Activated effector memory CD4-positive, alpha-beta T cell treated with Interleukin-2 at 50 U/mL for 16 hours (primary cell): ENCODE results near the gene GARIN5A.
A peak's percentile ranks its signal among the peaks of the same experiment; 100 is the strongest.

Source experiments
- DNase-seq: peaks from one replicate; pipeline ENCODE4 v3.0.0-alpha.2; 2020

The GARIN5A gene

DNA sequence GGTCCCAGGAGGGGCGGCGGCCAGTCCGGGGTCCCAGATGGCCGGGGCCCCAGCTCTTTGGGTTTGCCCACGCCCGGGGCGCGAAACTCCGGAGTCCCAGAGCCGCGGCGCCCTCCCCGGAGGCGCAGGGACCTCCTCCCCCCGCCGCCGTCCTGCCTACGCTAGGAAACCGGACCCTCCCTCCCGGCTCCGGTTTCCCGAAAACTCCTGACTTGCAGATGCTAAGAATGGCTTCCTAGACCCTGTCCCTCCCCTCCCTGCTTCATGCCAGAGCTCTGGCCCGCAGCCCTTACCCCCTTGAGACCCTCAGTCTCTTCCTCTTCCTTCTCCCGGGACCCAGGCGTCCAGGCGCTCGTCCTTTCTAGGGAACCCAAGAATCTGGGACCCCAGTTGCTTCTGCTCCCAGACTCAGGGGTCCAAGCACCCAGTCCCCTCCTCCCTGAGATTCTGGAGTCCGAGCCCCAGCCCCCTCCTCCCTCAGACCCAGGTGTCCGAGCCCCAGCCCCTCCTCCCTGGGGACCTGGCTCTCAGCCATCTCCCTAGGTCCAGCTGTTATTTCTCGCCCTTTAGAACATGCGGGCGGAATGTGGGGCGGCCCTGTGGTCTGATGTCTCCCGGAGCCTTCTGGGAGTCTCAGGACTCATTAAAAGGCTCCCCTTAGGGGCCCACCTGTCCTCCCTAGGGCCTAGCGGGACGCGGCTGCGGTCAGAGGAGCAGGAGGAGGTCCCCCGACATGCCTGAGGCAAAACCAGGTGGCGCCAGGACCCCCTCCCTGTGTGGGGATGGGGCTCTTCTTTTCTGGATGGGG is 44.2 kb downstream of the GARIN5A start, which contains the start of gene MYBPC2:
Gene MYBPC2 (plus strand): TSS at position 672 of the 808 bp plus-strand sequence. CDS start 62 bp downstream, at position 734.
- DNase-seq, result no peak

DNA sequence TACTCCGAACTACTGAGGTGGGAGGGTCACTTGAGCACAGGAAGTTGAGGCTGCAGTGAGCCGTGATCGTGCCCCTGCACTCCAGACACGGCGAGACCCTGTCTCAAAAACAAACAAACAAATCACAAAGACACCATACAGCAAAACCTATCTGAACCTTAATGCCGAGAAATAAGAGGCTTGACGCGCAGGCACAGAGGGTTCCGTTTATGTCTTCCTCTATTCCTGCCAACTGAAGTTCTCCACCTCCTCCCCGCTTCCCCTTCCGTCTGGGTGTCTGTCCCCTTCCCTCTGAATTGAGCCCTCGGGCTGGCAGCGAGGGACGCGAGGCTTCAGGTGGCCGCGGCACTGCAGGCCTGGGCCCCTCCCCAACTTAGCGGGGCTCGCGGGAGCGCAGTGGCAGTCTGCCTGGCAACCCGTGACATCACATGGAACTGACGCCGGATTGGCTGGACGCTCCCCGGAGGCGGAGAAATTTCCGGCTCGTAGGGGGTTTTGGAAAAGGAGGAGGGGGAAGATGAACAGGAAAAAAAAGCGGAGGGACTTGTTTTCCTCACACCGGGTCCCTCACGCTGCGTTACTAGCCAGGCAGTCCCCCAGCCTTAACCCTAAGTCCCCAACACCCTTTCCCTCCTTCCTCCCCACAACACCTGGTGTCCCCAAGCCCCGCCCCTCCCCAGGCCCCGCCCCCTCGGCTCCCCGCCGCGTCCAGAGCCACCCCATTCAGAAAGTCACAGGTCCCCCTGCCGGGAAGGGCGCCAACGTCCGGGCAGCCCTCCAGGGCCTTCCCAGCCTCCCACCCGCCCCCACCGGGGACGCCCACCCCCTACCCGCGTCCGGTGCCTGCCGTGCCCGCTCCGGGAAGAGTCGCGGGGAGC is 45.1 kb downstream of the GARIN5A start:
- DNase-seq, result peak; percentile 80

DNA sequence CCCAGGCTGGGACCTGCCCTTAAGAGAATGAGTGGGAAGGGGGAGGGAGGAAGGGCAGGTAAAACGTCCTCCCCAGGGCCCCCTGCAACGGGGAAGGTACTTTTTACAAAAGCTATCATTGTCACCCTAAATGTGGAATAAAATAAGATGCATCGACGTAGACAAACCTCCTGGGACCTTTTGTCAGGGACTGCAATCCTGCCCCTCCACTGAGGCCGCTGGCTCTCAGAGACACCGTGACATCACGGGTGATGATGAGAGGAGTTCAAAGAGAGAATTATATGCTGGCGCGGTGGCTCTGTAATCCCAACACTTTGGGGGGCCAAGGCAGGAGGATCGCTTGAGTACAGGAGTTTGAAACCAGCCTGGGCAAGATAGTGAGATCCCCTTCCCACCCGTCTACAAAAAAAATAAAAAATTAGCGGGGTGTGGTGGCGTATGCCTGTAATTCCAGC is 45.7 kb downstream of the GARIN5A start:
- DNase-seq, result no peak

DNA sequence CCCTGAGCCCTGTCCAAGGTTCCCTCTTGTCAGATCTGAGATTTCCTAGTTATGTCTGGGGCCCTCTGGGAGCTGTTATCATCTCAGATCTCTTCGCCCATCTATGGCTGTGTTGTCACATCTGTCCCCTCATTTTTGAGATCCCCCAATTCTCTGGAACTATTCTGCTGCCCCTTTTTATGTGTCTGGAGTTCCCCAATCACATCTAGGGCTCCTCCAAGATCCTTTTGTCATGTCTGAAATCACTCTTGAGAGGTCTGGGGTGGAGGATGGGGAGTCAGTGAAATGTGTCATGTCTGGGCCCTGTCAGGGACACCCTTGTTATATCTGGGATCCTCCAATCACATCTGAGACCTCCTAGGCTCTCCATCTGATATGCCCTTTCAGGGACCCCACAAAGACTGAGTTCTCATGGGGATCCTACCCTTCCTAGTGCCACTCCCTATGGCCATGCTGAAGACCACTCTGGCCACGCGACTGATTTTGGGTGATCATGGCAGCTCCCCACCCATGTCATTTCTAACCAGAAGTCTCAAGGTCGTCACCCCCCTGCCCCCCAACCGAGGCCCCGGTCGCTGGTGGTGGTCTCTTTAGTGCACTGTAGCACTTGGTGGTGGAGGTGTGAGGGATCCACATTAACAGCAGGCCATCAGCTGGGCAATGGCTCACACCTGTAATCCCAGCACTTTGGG is 47.7 kb downstream of the GARIN5A start:
- no peak for DNase-seq

DNA sequence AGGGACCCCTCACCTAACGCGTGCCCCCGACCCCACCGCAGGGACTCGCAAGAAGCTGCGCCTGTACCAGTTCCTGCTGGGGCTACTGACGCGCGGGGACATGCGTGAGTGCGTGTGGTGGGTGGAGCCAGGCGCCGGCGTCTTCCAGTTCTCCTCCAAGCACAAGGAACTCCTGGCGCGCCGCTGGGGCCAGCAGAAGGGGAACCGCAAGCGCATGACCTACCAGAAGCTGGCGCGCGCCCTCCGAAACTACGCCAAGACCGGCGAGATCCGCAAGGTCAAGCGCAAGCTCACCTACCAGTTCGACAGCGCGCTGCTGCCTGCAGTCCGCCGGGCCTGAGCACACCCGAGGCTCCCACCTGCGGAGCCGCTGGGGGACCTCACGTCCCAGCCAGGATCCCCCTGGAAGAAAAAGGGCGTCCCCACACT is 48.6 kb downstream of the GARIN5A start:
- DNase-seq, result peak; percentile 13

DNA sequence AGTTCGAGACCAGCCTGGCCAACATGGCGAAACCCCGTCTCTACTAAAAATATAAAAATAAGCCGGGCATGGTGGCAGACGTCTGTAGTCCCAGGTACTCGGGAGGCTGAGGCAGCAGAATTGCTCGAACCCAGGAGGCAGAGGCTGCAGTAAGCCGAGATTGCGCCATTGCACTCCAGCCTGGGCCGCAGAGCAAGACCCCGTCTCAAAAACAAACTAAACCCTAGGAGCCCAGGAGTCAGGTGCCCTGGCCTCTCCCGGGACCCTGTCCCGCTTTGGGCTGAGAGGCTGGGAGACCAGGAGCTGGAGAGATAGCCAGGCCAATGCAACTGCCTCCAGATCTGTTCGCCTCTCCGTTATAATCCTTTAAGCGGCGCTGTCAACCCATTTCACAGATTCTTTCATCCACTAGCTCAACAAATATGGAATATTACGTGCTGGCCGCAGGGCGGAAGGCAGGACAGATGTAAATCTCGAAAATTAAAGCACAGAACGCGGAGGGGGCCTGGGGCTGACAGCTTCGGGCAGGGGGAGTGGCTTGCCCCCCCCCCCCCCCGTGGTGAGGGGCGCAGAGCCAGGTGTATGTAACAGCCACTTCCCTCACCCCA is 49.2 kb downstream of the GARIN5A start:
- no peak for DNase-seq

DNA sequence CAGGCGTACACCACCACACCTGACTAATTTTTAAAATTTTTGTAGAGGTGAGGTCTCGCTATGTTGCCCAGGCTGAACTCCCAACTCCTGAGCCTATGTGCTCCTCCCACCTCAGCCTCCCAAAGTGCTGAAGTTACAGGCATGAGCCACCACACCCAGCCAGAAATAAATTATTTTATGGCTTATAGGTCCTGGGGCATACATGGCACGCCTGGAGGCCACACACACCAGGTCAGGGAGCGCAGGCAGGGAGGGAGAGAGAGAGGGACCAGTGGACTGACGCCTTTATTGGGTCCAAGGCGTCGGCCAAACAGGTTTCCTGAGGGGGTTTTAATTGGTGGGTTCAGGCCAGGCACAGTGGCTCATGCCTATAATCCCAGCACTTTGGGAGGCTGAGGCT is 51.1 kb downstream of the GARIN5A start:
- DNase-seq, result no peak

DNA sequence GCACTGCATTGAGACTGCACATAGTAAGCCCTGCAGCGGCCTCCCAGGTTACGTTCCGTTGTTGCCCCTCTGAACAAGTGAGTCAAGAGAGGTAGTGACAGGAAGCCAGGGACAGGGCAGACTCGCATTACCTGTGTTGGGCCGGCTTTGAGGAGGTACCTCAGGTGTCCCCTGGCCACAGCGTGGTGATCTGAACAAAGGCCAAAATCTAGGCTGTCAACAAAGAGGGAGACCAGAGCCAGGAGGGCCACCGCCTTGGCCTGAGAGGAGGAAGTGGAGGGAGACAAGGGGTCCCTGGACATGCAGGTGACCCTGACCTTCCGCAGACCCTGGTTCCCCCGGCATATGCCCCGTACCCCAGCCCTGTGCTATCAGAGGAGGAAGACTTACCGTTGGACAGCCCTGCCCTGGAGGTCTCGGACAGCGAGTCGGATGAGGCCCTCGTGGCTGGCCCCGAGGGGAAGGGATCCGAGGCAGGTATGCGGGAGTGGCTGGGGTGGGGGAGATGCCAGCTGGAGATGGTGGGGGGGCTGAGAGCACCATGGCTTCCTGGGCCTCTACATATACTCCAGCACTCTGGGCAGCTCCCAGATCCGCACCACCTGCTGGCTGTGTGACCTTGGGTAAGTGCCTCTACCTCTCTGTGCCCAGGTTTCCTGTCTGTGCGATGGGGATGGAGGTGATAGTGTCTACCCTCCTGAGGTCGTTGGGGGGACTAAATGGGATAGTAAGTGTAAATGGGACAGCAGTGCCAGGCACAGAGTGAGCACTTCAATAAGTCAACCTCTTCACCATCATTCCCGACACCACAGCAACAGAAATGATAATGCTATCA is 53.2 kb downstream of the GARIN5A start:
- DNase-seq, result no peak

DNA sequence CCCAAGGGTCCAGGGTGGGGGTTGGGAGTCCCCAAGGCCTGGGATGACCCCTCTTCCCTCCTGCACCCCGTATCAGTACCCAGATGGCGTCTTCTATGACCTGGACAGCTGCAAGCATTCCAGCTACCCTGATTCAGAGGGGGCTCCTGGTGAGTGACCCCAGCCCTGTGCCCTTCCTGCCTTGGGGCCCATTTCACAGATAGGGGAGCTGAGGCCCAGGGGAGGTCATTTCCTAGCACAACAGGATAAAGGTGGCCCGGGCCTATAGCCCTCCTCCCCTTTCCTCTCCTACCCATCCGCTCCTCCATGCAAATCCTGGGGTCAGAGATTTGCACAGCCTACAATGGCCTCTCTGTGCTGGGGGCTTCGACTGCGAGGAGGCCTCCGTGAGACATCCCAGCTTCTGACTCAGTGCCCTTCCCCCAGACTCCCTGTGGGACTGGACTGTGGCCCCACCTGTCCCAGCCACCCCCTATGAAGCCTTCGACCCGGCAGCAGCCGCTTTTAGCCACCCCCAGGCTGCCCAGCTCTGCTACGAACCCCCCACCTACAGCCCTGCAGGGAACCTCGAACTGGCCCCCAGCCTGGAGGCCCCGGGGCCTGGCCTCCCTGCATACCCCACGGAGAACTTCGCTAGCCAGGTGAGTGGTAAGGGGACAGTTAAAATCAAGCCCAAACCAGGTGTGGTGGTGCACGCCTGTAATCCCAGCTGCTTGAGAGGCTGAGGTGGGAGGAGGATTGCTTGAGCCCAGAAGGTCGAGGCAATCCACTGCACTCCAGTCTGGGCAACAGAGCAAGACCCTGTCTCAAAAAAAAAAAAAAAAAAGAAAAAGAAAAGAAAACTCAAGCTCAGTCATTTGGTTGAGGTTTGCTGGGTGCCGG is 54.0 kb downstream of the GARIN5A start:
- DNase-seq, result no peak

DNA sequence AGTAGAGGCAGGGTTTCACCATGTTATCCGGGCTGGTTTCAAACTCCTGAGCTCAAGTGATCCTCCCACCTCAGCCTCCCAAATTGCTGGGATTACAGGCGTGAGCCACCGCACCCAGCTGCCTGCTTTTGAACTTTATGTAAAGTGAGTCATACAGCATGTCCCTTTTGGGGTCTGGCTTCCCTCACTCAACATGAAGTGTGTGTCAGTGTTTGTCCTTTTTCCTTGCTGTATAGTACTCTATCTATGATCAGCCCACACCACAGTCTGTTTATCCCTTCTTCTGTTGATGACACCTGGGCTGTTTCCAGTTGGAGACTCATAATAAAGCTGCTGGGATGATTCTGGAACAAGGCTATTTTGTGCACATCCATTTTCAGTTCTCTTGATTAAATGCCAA is 55.8 kb downstream of the GARIN5A start:
- no peak for DNase-seq

DNA sequence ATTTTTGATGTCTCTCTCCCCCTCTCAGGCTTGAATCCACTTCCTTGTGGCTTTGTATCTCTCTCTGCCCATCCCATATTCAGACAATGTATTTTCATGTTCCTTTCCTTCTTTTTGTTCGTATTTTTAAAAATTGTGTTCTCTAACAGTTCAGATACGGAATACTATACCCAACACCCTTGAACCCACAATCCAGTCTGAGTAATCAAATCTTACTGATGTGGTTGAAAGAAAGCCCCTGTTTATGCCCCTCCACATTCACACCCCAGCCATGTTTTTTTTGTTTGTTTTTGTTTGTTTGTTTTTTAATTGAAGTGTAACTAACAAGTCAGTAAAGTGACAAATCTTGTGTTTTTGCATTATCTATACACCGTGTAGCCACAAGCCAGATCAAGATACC is 56.5 kb downstream of the GARIN5A start:
- DNase-seq, result no peak

DNA sequence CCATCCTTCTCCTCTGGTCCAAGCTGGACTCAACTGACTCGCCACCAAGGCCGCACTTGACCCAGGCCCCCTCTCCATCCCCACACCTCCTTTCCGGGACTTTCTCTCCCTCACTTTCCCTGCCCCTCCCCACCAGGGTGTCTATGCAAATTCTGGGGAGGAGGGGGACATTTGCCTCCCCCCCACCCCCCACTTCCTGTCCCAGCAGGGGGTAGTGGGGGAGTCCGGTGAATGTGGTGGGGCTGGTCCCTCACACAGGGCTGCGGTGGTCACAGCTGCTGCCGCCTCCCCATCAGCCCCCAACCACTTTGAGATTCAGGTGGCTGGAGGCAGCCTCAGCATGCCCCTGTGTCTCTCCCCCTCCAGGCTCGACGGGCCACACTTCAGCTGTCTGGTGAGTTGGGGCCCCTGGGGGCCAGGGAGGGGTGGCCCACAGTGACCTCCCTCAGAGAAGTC is 57.0 kb downstream of the GARIN5A start:
- DNase-seq, result no peak

DNA sequence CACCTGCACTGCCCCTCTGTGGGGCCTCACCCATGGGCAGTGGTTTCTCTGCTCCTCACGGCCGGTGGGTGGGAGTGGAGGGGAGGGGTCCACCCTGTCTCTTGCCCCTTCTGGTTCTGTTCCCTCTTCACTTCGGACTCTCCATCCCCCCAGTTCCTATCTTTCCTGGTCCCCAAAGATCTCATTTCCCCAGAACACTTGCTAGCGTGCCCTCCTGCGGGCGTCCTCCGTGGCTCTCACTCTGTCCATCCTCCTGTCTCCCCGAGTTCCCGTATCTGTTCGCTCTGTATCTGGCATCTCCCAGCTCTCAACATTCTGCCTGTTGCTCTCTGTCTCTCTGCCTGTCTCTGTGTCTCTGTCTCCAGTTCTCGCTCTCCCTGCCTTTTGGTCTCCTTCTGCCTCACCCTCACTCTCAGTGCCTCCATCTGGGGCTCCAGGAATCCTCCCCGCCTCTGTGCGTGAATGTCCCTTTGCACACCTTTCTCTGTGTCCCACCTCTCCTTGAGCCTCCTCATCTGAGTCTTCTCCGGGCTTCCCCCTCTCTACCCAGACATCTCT is 57.5 kb downstream of the GARIN5A start:
- no peak for DNase-seq

DNA sequence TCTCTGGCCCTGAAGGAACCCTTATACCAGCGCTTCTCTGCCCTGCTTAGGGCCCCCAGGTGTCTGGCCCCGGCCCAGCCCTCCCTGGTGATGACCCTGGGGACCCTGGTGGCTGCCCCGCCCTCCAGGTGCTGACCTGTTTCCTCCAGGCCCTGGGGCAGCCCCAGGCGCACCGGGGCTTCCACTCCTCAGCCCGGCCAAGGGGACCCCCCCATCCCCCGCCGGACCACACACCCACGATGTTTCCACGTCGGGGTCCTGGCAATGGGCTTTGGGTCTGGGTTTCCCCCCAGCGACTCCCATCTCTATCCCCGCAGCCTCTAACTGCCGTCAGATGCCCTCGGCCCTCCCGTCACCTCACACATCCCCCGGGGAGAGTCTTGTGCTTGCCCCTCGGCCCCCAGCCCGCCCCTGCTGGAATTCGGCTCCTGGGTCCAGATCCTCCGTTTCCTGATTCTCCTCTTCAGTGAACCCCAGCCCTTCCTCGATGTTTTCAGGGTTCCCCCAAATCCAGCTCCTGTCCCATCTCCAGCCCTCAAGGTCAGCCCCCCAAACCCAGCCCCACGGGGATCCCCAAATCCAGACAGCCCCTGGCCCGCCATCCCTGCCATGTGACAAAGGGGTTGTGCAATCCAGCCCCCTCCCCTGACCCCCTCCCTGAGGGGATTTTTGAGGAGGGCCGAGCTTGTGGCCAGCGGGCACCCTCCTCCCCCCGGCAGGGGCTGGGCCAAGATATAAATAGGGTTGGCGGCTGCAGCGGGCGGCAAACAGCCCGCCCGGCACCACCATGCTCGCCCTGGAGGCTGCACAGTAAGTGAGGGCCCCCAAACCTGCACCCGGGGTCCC is 58.2 kb downstream of the GARIN5A start, which contains the start of gene SPIB:
Gene SPIB (plus strand): TSS at position 763 of the 846 bp plus-strand sequence. CDS start 25 bp downstream, at position 788.
- no peak for DNase-seq

DNA sequence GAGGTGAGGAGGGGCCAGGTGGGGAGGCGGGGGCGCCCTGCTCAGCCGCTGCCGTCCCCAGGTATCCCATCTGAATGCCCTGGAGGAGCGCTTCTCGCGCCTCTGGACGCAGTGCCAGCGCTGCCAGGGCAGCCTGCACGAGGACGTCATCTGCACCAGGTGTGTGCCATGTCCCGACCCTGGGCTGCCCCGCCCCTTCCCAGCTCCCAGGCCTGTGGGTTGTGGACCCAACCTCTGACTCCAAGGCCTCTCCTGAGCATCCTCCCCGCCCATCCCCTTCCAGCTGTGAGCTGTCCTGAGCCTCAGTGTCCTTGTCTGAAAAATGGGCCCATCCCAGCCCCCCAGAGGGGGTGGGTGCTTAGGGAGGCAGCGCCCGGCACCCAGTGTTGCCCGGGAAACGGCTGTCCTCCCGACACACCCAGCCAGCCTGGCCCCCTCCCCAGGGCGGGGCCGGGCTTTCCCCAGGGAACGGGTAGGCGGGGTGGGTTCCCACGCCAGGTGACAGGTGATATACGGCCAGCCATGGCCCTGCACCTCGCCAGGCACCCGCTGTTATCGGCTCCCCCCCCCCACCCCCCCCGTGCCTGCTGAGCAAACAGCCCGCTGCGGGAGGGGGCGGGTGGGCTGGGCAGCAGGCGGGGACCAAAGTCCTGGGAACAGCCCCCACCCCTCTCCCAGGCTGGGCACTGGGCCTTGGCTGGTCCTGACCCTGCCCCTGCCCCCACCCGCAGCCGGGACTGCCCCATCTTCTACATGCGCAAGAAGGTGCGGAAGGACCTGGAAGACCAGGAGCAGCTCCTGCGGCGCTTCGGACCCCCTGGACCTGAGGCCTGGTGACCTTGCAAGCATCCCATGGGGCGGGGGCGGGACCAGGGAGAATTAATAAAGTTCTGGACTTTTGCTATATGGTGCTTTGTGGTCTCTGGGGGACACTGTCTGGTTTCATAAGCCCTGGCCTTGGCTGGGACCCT is 59.3 kb downstream of the GARIN5A start:
- DNase-seq, result no peak
